ENCODE results near the gene ADAMTS5.

Gene ADAMTS5

GRCh38 chr21:26958788-26959187 is 8.1 kb downstream of the ADAMTS5 start:
- Mint-ChIP-seq H3K4me3 (no peak overlapping the region), H3K9me3 (no peaks in the 10 kb centered on the region), H3K27me3 (peaks cover 10% of the 10 kb centered on the region), H3K36me3 (ENCODE audit: low read depth) (no peaks in the 10 kb centered on the region), H3K27ac (no peak overlapping the region), H3K4me1 (ENCODE audit: low read depth) (no peaks in the 10 kb centered on the region)

GRCh38 chr21:26956813-26957212 is 10.1 kb downstream of the ADAMTS5 start:
- Mint-ChIP-seq H3K36me3 (ENCODE audit: low read depth) (no peaks in the 10 kb centered on the region), H3K9me3 (no peaks in the 10 kb centered on the region), H3K4me3 (no peak overlapping the region), H3K27ac (no peak overlapping the region), H3K27me3 (peaks cover 3% of the 10 kb centered on the region), H3K4me1 (ENCODE audit: low read depth) (no peaks in the 10 kb centered on the region)

DNA sequence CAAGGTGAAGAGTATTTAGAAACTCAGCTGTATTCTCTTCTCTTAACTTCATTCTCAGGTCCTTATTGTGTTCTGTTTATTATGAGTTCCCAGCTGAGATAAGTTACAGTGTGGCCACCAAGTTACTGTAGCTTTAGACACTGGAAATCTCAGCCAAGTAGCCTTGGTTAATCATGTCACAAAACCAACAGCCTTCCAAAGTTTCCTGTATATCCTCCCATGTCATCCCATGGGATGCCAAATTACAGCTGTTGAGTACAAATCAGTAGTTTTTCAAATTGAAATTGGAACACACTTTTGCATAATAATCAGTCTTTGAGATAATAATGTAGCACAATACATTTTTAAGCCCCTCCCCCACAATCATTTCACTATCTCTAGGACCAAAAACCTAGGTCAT is 10.7 kb downstream of the ADAMTS5 start:
- no peak overlapping the region for H3K4me3 Mint-ChIP-seq
- no peak overlapping the region for H3K27ac Mint-ChIP-seq
- peaks cover 3% of the 10 kb centered on the region for H3K27me3 Mint-ChIP-seq
- no peaks in the 10 kb centered on the region for H3K36me3 Mint-ChIP-seq (ENCODE audit: low read depth)
- no peaks in the 10 kb centered on the region for H3K4me1 Mint-ChIP-seq (ENCODE audit: low read depth)
- no peaks in the 10 kb centered on the region for H3K9me3 Mint-ChIP-seq

DNA sequence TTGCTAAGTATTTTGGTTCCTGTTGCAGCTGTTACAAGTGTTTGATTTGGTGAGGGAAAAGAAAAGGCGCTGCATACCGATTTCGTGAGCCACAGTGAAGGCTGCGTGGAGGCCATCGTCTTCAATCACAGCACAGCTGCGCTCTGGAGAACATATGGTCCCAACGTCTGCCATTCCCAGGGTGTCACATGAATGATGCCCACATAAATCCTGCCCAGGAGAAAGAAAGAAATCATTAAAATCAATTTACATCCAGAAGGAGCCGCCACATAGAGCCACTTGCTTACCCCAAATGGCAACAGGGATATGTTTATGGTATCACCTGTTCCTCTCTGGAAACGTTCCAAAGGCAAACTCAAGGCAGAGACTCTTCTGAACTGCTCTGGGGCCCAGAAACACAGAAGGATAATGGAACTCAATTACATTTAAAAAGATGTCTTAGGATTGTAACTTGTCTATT is 12.2 kb downstream of the ADAMTS5 start:
- Mint-ChIP-seq H3K4me3 (no peak overlapping the region), H3K27me3 (peaks cover 3% of the 10 kb centered on the region), H3K36me3 (ENCODE audit: low read depth) (no peaks in the 10 kb centered on the region), H3K27ac (no peak overlapping the region), H3K4me1 (ENCODE audit: low read depth) (no peaks in the 10 kb centered on the region), H3K9me3 (no peaks in the 10 kb centered on the region)

GRCh38 chr21:26952374-26953066 is 14.4 kb downstream of the ADAMTS5 start:
- Mint-ChIP-seq H3K27ac (no peak overlapping the region), H3K27me3 (peaks cover 3% of the 10 kb centered on the region), H3K4me3 (no peak overlapping the region), H3K36me3 (ENCODE audit: low read depth) (no peaks in the 10 kb centered on the region), H3K9me3 (no peaks in the 10 kb centered on the region), H3K4me1 (ENCODE audit: low read depth) (no peaks in the 10 kb centered on the region)

GRCh38 chr21:26949830-26950229 is 17.1 kb downstream of the ADAMTS5 start:
- Mint-ChIP-seq H3K27ac (no peak overlapping the region), H3K4me3 (no peak overlapping the region), H3K36me3 (ENCODE audit: low read depth) (no peaks in the 10 kb centered on the region), H3K4me1 (ENCODE audit: low read depth) (no peaks in the 10 kb centered on the region), H3K27me3 (no peaks in the 10 kb centered on the region), H3K9me3 (no peaks in the 10 kb centered on the region)

- H3K4me1 Mint-ChIP-seq (ENCODE audit: low read depth): no peaks in the 10 kb centered on the region
- no peaks in the 10 kb centered on the region for H3K27me3 Mint-ChIP-seq
- H3K36me3 Mint-ChIP-seq (ENCODE audit: low read depth): no peaks in the 10 kb centered on the region
- no peak overlapping the region for H3K4me3 Mint-ChIP-seq
- no peaks in the 10 kb centered on the region for H3K9me3 Mint-ChIP-seq
- no peak overlapping the region for H3K27ac Mint-ChIP-seq
These were observed 18.7 kb downstream of the ADAMTS5 start for GRCh38 chr21:26948194-26948593.

GRCh38 chr21:26946744-26947446 is 20.0 kb downstream of the ADAMTS5 start:
- H3K9me3 Mint-ChIP-seq: no peaks in the 10 kb centered on the region
- H3K4me1 Mint-ChIP-seq (ENCODE audit: low read depth): no peaks in the 10 kb centered on the region
- no peak overlapping the region for H3K27ac Mint-ChIP-seq
- no peaks in the 10 kb centered on the region for H3K36me3 Mint-ChIP-seq (ENCODE audit: low read depth)
- H3K27me3 Mint-ChIP-seq: no peaks in the 10 kb centered on the region
- H3K4me3 Mint-ChIP-seq: no peak overlapping the region

- H3K9me3 Mint-ChIP-seq: no peaks in the 10 kb centered on the region
- H3K4me1 Mint-ChIP-seq (ENCODE audit: low read depth): no peaks in the 10 kb centered on the region
These were observed 20.8 kb downstream of the ADAMTS5 start for GRCh38 chr21:26945916-26946675.

DNA sequence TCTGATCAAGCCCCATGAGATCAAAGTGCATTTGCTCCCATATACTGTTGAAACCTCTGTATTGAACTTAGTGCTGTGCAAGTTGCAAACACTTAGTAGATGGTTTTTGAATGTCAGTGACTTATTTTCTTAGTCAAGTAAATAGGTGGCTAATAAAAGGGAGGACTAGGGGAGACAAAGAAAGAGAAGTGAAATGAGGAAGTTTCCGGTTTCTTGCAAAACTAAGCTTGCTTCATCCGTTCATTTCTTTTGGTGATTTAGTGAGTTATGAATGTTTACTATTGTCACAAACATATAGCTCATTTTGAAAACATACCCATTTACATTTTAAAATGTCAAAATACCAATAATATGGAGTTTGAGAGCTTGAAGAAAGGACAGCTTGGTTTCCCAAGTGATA is 23.0 kb downstream of the ADAMTS5 start:
- Mint-ChIP-seq H3K4me1 (ENCODE audit: low read depth) (no peaks in the 10 kb centered on the region), H3K36me3 (ENCODE audit: low read depth) (no peaks in the 10 kb centered on the region), H3K4me3 (no peak overlapping the region), H3K27me3 (peaks cover 2% of the 10 kb centered on the region), H3K27ac (no peak overlapping the region), H3K9me3 (peaks cover 2% of the 10 kb centered on the region)

More at GRCh38 chr21:26945916-26946675, 20.8 kb downstream of the ADAMTS5 start:
- Mint-ChIP-seq H3K27me3 (no peaks in the 10 kb centered on the region), H3K27ac (no peak overlapping the region), H3K36me3 (ENCODE audit: low read depth) (no peaks in the 10 kb centered on the region), H3K4me3 (no peak overlapping the region)

GRCh38 chr21:26941421-26941820 is 25.5 kb downstream of the ADAMTS5 start:
- peaks cover 5% of the 10 kb centered on the region for H3K27me3 Mint-ChIP-seq
- H3K4me1 Mint-ChIP-seq (ENCODE audit: low read depth): no peaks in the 10 kb centered on the region
- no peaks in the 10 kb centered on the region for H3K36me3 Mint-ChIP-seq (ENCODE audit: low read depth)
- H3K27ac Mint-ChIP-seq: no peak overlapping the region
- H3K9me3 Mint-ChIP-seq: peaks cover 5% of the 10 kb centered on the region
- no peak overlapping the region for H3K4me3 Mint-ChIP-seq

DNA sequence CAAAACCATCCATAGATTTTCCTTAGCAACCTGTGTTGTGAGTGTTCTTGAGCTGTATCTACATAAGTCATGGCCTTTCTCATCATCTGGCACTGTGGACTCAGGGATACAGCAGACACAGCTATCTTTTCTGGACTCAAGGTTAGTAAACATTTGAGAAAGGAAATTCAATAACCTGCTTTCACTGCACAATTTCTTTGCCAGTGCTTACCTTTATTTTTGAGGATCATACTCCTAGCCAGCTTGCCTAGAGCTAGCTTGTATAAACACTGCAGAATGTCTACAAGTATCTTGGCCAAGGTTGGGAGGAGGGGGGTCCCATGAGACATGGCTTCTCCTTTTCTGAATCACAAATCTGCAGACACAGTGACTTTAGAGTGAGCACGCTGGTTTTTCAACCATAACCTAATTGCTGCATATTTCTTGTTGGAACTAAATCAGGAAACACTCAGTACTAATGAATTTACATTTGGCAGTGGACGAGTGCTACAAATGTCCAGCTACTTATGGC is 27.2 kb downstream of the ADAMTS5 start:
- Mint-ChIP-seq H3K4me1 (ENCODE audit: low read depth) (no peaks in the 10 kb centered on the region), H3K36me3 (ENCODE audit: low read depth) (no peaks in the 10 kb centered on the region), H3K9me3 (peaks cover 5% of the 10 kb centered on the region), H3K27ac (no peak overlapping the region), H3K4me3 (no peak overlapping the region), H3K27me3 (peaks cover 5% of the 10 kb centered on the region)

- Mint-ChIP-seq H3K9me3 (peaks cover 5% of the 10 kb centered on the region), H3K36me3 (ENCODE audit: low read depth) (no peaks in the 10 kb centered on the region), H3K4me1 (ENCODE audit: low read depth) (no peaks in the 10 kb centered on the region), H3K27me3 (peaks cover 5% of the 10 kb centered on the region), H3K4me3 (no peak overlapping the region), H3K27ac (no peak overlapping the region)
These were observed 30.2 kb downstream of the ADAMTS5 start for GRCh38 chr21:26936641-26937040.

- no peak overlapping the region for H3K4me3 Mint-ChIP-seq
- peaks cover 5% of the 10 kb centered on the region for H3K27me3 Mint-ChIP-seq
- peaks cover 5% of the 10 kb centered on the region for H3K9me3 Mint-ChIP-seq
- H3K4me1 Mint-ChIP-seq (ENCODE audit: low read depth): no peaks in the 10 kb centered on the region
- H3K36me3 Mint-ChIP-seq (ENCODE audit: low read depth): no peaks in the 10 kb centered on the region
- H3K27ac Mint-ChIP-seq: no peak overlapping the region
These were observed 30.9 kb downstream of the ADAMTS5 start for GRCh38 chr21:26935977-26936376.

- Mint-ChIP-seq H3K36me3 (ENCODE audit: low read depth) (no peaks in the 10 kb centered on the region), H3K4me3 (no peak overlapping the region), H3K27me3 (peaks cover 5% of the 10 kb centered on the region), H3K4me1 (ENCODE audit: low read depth) (no peaks in the 10 kb centered on the region), H3K27ac (no peak overlapping the region), H3K9me3 (peaks cover 5% of the 10 kb centered on the region)
These were observed 32.5 kb downstream of the ADAMTS5 start for GRCh38 chr21:26934383-26934782.

Measured in stimulated activated naive CD8-positive, alpha-beta T cell treated with anti-CD3 and anti-CD28 coated beads, Interleukin-15, Interleukin-2, amounts not matched to agents 100 ng/mL and 50 ng/mL, for 24 hours (primary cell).